Peyer's patch (tissue), 4 donors: ENCODE results near the gene POU6F2. TPM values are rescaled to one million over a fixed set of nuclear protein-coding genes. Genes with fewer than 3 reads are reported as not detected.

Experiments
- DNase-seq, 3 donors: peaks; one replicate each; pipeline ENCODE4 v3.0.0-alpha.2; 2017 to 2019
- H3K27ac ChIP-seq, 4 donors: fragments of 200-600 bp; sonication (generic); one replicate each; pipeline ENCODE4 v1.5.1; 2016 to 2019
- H3K27me3 ChIP-seq, 2 donors: fragments of 200-600 bp; sonication (generic); one replicate each; pipeline ENCODE4 v1.5.1; 2019
- H3K36me3 ChIP-seq, 3 donors: fragments of 200-600 bp; sonication (generic); one replicate each; pipeline ENCODE4 v1.5.1; 2016 to 2019
- H3K4me1 ChIP-seq, 4 donors: fragments of 200-600 bp; sonication (generic); one replicate each; pipeline ENCODE4 v1.5.1; 2016 to 2019
- H3K4me3 ChIP-seq, 4 donors: fragments of 200-600 bp; sonication (generic); 1 replicate in 3 of 4; 2 replicates in 1 of 4; pipeline ENCODE4 v1.5.1; 2016 to 2019; ENCODE audit warnings: mild to moderate bottlenecking in 1 of 4
- H3K9me3 ChIP-seq, 4 donors: fragments of 200-600 bp; sonication (generic); one replicate each; pipeline ENCODE4 v1.5.1; 2016 to 2019; ENCODE audit warnings: mild to moderate bottlenecking in 1 of 4
- CTCF ChIP-seq, 6 experiments: fragments of 450-650 bp in 4 of 6; fragments of 200-600 bp in 2 of 6; sonication (generic) in 1 of 6; IDR thresholded peaks; one replicate each; pipeline ENCODE4 v1.5.1; 2017 to 2019; ENCODE audit warnings: antibody characterized with exemption in 6 of 6, mild to moderate bottlenecking in 3 of 6, moderate library complexity in 1 of 6
- POLR2A ChIP-seq, 2 donors: fragments of 450-650 bp; IDR thresholded peaks; one replicate each; pipeline ENCODE4 v1.5.1; 2017; ENCODE audit warnings: antibody characterized with exemption in 2 of 2, mild to moderate bottlenecking in 2 of 2, moderate library complexity in 2 of 2
- total RNA-seq, 4 donors: library from RNA; depleted of rRNA; stranded (reverse); fragments of >200 nt; gene quantifications; one replicate each; pipeline ENCODE4 v1.1.0, GENCODE V29; 2016

Gene POU6F2
- total RNA-seq, 4 donors from 2014 or later, result 0.80 to 1.3 (median 1.2) TPM; not detected in 1

GRCh38 chr7:39099146-39099545, 121.4 kb downstream of the POU6F2 start:
- Histone ChIP-seq H3K9me3 (no peaks in the 10 kb centered on the region), H3K4me1 (no peaks in the 10 kb centered on the region), H3K36me3 (no peaks in the 10 kb centered on the region), H3K4me3 (no peak overlapping the region), H3K27ac (no peak overlapping the region), H3K27me3 (no peaks in the 10 kb centered on the region)
- TF ChIP-seq CTCF (IDR thresholded peaks at IDR 0.05) (no peak), POLR2A (IDR thresholded peaks at IDR 0.05) (no peak)
- DNase-seq, result no peak

GRCh38 chr7:39100270-39100669, 122.6 kb downstream of the POU6F2 start:
- no peak overlapping the region for H3K4me3 ChIP-seq
- H3K27ac ChIP-seq, result no peak overlapping the region
- no peaks in the 10 kb centered on the region for H3K27me3 ChIP-seq
- no peaks in the 10 kb centered on the region for H3K4me1 ChIP-seq
- no peaks in the 10 kb centered on the region for H3K36me3 ChIP-seq
- no peak for DNase-seq
- TF ChIP-seq POLR2A (IDR thresholded peaks at IDR 0.05) (no peak), CTCF (IDR thresholded peaks at IDR 0.05) (no peak)
- no peaks in the 10 kb centered on the region for H3K9me3 ChIP-seq

- H3K9me3 ChIP-seq, result no peaks in the 10 kb centered on the region
- TF ChIP-seq CTCF (IDR thresholded peaks at IDR 0.05), result no peak
- TF ChIP-seq POLR2A (IDR thresholded peaks at IDR 0.05), result no peak
- H3K4me3 ChIP-seq, result no peak overlapping the region
- H3K4me1 ChIP-seq, result no peaks in the 10 kb centered on the region
- no peak for DNase-seq
- H3K27me3 ChIP-seq, result no peaks in the 10 kb centered on the region
- no peak overlapping the region for H3K27ac ChIP-seq
- H3K36me3 ChIP-seq, result no peaks in the 10 kb centered on the region
Measured at GRCh38 chr7:39102234-39102633, 124.5 kb downstream of the POU6F2 start.

GRCh38 chr7:39105720-39106119, 128.0 kb downstream of the POU6F2 start:
- Histone ChIP-seq H3K4me1 (no peaks in the 10 kb centered on the region), H3K9me3 (no peaks in the 10 kb centered on the region)
- TF ChIP-seq POLR2A (IDR thresholded peaks at IDR 0.05) (no peak), CTCF (IDR thresholded peaks at IDR 0.05) (no peak)

GRCh38 chr7:39125846-39126245, 148.1 kb downstream of the POU6F2 start:
- DNase-seq, result no peak
- Histone ChIP-seq H3K4me3 (no peak overlapping the region), H3K36me3 (no peaks in the 10 kb centered on the region), H3K4me1 (no peaks in the 10 kb centered on the region), H3K27ac (no peak overlapping the region), H3K27me3 (no peaks in the 10 kb centered on the region), H3K9me3 (no peaks in the 10 kb centered on the region)
- TF ChIP-seq CTCF (IDR thresholded peaks at IDR 0.05), result no peak
- no peak for TF ChIP-seq POLR2A (IDR thresholded peaks at IDR 0.05)

More at GRCh38 chr7:39105720-39106119, 128.0 kb downstream of the POU6F2 start:
- no peak overlapping the region for H3K4me3 ChIP-seq
- DNase-seq, result no peak
- H3K27me3 ChIP-seq, result no peaks in the 10 kb centered on the region
- H3K27ac ChIP-seq, result no peak overlapping the region
- no peaks in the 10 kb centered on the region for H3K36me3 ChIP-seq

GRCh38 chr7:39127058-39127457, 149.3 kb downstream of the POU6F2 start:
- no peak overlapping the region for H3K4me3 ChIP-seq
- no peak overlapping the region for H3K27ac ChIP-seq
- no peak for DNase-seq
- no peaks in the 10 kb centered on the region for H3K36me3 ChIP-seq
- H3K4me1 ChIP-seq, result no peaks in the 10 kb centered on the region
- no peak for TF ChIP-seq POLR2A (IDR thresholded peaks at IDR 0.05)
- no peak for TF ChIP-seq CTCF (IDR thresholded peaks at IDR 0.05)
- no peaks in the 10 kb centered on the region for H3K9me3 ChIP-seq
- no peaks in the 10 kb centered on the region for H3K27me3 ChIP-seq
